ELF-1 (cell line): Measurements from ENCODE around the gene HMX3.

Source experiments
- DNase-seq: peaks from one replicate; pipeline ENCODE4 v3.0.0-alpha.2; 2016; ENCODE audit warnings: low read depth, low spot score

The HMX3 gene

DNA sequence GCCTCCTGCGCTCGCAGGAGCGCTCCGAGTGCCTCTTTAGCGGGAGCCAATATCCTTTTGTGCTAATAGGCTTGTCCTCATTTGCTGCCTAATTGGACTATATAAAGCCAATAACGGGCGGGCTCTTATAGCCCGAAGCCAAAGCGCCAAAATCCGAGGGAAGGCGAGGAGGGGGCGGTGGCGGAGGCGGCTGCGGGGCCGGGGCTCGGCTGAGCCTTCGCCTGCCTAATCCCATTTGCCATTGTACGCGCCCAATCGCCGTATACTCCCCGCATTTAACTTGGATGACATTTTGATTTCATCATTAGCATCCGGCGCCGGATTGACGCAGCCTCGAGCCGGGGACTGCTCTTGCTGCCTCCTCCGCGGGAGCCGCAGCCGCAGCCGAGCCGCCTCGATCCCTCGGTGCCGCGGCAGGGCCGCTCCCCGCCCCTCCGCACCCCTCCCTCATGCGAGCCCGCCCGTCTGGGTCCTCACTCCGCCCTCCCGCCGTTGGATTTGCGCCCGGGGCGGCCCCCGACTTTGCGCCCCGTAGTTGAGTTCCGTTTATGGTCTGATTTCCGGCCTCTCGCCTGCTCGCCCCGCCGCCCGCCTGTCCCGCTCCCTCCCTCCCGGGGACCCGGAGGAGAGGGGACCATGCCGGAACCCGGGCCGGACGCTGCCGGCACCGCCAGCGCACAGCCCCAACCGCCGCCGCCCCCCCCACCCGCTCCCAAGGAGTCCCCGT, at the start of gene HMX3:
Gene HMX3 (plus strand): TSS at position 556 of the 727 bp plus-strand sequence. CDS start 81 bp downstream, at position 637.
- peak; percentile 57 for DNase-seq

DNA sequence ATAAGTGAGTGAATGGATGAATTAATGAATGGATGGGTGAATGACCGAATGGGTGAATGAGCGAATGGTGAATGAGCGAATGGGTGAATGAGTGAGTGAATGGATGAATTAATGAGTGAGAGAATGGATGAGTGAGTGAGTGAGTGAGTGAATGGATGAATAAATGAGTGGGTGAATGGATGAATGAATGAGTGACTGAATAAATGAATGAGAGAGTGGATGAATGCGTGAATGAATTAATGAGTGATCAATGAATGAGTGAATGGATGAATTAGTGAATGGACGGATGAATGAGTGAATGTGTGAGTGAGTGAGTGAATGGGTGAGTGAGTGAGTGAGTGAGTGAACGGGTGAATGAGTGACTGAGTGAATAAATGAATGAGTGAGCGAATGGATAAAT, 49.5 kb upstream of the HMX3 start:
- DNase-seq = no peak

DNA sequence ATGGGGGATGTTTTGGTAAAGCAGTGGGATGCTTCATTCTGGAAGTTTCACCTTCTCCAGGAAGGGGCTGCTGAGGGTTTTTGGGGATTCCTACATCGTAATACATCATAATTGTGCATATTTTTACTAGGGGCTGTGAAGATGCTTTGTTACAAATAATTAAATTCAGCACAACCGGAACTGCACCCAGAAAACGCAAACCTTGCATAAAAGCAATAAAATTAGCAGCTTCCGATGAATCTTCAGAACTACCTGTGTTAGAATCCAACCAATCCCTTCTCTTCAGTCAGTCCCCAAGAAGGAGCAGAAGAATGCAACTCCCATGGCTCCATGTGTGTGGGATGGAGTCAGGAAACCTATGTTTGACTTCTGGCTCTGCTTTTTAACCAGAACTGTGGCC, 48.4 kb upstream of the HMX3 start:
- no peak for DNase-seq

DNA sequence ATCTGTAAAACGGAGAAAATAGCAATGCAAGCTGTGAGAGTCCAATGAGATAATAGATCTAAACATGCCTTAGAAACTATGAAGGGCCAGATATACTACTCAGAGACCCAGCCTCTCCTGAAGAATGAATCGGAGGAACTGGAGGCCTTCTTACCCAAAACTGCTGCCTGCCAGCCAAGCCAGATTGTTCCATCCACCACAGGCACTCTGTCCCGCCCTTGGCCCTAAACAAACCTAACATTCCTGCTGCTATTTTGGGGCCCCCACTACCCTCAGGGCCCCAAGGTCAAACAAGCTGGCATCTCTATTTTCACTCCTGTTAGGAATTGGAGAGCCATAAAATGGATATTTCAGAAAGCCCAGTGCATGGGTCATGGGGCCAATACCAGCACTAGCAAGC, 48.0 kb upstream of the HMX3 start:
- DNase-seq = no peak

DNA sequence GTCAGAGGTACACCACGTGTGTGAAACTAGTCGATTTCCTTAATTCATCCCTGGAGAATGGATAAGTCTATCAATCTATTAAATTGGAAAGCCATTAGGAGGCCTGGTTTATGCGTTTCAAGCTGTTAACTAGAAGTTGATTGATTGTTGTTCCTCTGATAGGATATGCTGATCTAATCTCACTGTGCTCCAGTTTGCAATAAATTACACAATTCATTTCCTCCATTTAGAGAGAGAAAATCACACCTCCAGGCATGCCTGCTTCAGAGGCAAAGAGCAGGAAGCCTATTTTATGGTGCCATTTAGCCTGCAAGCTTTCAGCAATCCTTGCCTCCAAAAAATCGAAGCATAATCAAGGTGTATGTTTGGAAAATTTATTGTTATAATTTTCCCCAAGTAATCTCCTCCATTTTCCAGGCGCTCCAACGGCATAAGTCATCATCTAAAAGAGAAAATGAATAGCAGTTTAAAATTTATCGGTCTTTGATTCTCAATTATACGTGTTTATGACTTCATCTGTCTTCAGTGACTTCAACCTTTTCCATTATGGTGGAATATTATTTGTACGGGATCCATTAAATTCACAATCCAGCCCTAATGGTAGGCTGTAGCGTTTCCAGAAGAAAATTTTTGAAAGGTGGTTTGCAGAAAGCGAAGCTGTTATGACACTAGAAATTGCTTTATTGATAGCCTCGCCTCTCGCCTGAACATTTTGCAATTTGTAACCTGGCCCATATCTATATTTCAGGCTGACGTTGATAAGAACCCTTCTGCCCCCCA, 42.9 kb upstream of the HMX3 start:
- no peak for DNase-seq

DNA sequence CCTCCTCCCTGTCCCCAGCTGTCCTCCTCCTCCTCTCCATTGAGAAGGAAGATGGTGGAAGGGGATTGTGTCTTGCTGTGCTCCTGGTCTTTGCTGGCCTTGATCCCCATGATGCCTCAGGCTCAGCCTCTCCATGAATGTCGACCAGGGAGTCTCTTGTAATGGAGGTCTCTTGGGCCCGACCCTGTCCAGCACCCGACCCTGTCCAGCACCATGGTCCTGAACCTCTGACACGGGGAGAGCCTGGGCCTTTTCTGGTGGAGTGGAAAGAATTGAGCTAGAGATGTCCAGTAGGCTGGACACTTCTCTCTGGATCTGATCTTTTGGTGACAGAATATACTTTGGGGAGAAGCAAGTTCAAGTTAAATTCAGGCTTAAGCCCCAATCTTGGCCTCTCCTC, 42.3 kb upstream of the HMX3 start:
- no peak for DNase-seq

DNA sequence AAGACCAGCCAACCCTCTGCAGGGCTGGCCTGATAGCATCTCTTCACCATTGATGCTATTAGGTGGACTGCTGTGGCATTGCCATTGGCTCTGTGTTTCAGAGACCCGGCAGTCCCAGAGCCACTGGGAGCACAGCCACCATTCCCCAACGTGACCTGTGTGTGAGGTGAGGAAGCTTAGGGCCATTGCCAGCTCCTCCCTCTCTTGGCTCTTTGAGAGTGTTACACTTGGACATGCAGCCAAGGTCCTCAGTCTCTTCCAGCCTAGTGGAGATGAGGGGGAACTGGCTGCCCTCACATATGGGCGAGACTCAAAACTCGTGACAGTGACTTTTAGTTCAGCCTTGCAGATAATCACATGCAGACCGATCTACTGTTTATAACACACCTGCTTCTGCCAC, 39.3 kb upstream of the HMX3 start:
- DNase-seq = no peak

DNA sequence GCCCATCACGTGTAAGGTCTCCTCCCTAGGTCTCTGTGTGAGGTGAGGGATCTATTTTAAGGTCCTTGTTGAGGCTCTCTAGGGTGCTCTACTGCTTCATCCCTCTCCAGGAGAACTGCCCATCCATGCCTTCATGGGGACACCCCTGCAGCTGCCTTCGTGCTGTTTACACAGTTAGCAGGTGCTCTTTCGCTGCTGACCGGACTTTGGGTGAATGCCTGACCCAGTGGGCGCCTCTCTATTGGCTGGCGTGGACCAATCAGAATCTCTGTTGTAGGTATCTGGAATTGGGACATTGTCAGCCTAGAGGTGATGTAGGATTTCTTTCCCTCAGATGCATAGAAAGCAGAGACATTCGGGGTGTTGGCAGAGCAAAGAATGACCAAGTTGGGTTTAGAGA, 38.7 kb upstream of the HMX3 start:
- DNase-seq = no peak

DNA sequence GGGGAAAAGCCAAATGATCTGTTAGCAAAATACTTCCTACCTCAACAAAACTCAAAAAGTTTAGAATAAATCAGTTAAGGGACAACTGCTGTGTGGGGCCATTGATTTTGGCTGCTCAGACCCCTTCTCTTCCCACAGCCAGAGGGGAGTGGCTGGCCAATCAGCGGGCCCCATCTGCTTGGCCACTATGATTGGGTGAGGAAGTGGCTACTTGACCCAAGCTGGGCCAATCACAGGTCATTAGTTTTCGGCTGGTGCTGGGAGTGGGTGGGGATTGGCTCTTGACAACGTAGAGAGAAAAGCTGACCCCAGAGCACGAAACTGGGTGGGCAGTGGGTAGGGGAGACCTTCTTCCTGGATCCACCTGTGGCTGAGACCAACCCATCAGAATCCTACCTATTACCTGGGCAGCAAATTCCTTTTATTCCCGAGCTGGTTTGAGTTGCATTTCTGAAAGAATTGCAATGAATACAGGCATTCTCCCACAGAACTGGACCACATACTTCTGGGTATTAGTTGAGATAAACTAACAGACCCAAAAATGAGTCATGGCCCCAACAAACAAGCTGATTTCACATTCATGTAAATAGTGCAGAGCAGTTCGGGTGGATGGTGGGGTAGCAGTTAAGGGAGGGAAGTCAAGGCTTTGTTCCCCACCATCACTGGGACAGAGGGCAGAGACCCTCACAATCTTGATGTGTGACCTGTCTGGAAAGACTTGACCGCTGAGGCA, 35.6 kb upstream of the HMX3 start:
- no peak for DNase-seq

DNA sequence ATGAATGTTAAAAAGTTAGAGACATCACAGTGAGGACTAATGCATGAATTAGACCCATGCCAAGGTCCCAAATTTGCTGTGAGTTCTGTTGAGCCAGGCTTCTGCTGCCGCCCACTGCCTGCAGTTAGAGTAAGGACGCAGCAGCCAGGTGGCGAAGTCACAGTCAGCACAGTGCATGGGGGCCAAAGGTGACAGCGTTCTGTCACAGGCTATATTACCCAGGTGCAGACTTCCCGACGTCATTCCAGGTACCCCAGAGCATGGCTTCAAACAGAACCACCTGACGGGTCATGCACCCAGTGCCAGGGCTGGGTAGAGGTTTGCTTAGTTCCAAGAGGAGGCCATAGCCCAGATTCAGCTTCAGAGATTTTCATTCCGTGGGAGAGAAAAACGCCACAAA, 33.9 kb upstream of the HMX3 start:
- no peak for DNase-seq

DNA sequence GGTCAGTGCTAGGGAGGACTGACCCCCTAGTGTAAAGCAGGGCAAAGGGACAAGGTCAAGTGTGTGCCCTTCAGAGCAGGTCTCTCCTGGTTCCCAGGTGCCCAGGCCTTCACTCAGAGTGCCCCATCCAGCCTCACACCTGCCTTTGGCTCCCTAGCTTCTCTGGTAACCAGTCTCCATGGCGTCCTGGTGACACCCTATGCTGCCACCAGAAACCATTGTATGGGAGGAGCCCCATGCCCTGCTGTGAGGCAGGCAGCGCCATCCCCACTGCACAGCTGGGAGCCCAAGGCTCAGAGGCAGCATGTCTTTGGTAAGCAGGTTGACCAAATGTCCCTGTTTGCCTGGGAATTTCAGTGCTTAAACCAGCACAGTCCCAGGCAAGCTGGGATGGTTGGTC, 33.1 kb upstream of the HMX3 start:
- no peak for DNase-seq

DNA sequence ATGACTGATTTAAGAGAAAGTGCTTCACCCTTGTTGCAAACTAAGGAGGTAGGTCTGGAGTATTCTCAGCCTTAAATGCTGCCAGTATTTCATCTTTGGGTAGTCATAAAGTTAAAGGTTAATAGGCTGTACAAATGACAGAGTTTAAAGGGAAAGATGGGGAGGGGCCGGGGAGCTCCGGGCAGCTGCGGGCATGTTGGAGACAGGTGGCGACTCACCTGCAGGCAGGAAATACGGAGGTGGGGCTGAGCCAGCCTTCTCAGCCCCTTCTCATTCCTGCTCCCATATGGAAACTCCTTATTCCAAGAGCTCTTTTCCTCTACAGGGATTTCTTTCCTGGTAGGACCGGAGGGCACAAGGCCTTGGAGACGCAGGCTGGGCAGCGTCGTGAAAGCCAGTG, 31.8 kb upstream of the HMX3 start:
- no peak for DNase-seq

DNA sequence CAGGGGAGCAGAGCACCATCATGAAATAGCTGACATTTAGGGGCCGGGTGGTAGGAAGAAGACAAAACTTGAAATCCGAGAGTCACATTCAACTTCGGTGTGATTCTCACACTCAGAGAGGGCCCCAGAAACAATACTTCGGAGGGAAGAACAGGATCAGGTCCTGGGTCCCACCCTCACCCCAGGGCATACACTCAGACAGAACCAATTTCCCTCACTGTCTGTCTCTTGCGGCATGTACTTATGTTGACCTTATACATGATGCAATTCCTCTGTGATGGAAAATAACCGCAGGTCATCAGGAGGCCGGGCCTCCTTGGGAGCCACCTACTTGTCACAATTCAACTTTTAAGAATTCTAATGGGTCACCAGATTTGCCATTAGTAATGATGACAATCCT, 26.3 kb upstream of the HMX3 start:
- DNase-seq = no peak

DNA sequence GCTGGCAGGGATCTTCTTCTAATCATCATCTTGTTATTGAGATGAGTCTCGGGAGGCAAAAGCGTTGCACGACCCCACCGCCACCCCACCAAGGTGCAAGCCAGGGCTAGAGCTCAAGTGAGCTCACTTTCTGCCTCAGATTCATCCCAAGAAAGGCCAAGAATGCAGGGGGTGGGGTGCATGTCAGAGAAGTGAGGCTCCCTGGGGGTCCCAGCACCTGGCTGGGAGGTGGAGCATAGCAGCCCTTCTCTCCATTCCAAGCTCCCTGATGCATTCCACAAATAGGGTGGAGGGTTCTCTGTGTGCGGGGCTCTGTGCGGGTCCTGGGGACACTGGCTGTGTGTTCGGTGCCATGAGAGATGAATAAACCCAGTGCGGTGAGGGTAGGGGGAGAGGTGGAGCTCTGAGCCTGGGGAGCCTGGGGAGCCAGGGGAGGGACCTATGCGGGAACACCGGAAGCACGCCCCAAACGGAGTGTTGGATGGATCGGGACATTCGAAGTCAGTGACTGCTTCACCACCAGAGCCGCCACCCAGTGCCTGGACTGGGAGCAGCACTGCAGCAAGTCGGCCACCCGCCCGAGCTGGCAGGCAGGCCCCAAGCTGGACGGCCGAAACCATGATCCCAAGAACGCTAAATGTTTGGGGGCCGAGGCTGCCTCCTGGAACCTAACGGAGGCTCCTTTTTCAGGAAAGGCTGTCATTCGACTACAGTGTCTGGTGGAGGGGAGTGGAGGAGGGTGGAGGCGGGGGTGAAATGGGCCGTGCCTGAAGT, 17.9 kb upstream of the HMX3 start:
- DNase-seq = peak; percentile 61

DNA sequence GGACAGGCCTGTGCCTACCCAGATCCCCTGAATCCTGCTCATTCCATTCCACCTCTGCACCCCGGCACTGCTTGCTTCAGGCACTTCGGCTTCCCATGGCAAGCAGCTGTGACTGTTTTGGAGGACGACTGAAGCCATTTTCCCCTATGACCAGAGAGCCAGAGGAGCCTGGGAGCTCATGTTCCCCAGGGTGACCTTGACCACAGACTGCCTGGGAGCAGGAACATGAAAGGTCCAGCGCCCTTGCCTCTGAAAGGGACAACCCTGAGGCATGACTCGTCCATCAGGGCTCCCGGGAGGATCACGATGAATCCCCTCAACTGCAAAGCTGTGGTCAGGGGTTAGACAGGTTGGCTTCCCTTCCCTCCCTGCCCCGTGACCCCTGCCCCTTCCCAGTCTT, 16.7 kb upstream of the HMX3 start:
- no peak for DNase-seq

DNA sequence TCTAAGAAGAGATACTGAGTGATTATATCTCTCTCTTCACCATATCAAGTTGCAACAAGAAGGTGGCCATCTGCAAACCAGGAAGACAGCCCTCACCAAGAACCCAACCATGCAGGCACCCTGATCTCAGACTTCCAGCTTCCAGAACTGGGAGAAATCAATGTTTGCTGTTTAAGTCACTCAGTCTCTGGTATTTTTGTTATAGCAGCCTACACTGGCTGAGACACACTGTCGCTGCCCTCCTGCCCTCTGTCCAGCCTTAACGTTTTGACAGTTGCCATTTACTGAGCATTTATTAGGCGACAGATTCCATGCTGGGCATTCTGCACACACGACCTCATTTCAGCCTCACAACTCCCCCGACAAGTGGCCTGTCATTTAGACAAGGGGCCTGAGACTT, 9.5 kb upstream of the HMX3 start:
- DNase-seq = no peak

DNA sequence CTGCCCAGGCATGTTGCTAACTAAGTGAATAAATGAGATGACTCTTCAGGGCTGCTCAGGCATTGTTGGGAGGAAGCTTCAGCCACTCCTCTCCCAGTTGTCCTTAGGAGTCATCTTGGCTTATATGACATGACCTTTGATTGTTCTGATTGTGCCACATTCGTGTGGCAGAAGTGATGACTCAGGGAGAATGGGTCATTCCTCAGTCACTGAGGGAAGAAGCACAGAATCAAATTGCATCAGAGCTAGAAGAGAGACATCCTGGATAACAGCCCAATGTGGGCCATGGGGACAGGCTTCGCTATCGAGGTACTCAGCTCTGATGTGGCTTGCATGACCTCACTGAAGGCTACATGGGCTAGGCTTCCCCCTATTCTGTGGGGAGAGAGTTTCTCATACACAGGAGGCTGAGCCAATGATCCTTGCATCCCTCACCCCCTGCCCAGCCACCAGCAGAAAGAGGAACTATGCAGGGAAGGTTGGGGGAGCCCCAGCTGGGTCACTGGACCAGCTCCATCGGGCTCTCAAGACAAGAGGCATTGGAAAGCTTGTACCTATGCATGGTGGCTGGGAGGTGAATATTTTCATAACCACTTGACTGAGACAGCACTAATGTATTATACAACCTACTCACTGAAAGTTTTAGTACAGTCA, 6.0 kb upstream of the HMX3 start:
- no peak for DNase-seq

DNA sequence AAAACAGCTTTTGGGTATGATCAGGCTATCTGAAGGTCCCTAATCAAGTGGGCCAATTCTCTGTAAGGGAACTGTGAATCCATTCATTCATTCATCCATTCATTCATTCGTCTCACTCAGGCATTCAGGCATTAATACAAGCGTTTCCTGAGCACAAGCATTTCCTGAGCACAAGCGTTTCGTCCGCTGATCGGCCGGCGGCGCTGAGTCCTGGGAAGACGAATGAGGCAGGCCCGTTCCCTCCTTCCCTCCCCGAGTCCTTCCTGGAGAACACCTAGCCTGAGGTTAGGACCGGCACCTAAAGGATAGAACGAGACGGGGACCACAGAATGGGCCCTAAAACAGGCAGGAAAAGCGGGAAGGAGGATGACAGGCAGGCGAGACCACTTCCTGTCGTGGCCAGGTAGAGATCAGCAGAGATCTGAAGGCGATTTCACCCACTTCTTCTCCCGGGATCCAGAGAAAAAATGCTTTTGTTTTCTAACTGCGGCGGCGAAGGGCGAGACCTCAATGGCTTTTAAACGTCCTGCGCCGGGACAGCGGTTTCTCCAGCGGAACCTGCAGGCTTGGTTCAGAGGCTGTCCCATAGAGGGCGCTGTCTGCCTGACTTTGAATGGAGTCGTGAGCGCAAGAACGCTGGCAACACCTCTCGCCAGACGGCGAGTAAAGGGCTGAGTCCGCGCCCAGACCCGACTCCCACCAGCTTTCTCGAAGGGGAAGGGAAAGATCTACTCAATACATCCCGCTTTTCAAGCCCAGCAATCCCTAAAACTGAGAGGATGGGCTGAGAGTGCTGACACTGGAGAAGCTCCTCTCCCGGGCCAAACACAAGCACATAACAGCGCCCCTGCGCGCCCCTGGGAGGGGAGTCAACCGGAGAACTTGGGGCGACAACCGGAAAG, 2.9 kb upstream of the HMX3 start:
- peak; percentile 96 for DNase-seq

DNA sequence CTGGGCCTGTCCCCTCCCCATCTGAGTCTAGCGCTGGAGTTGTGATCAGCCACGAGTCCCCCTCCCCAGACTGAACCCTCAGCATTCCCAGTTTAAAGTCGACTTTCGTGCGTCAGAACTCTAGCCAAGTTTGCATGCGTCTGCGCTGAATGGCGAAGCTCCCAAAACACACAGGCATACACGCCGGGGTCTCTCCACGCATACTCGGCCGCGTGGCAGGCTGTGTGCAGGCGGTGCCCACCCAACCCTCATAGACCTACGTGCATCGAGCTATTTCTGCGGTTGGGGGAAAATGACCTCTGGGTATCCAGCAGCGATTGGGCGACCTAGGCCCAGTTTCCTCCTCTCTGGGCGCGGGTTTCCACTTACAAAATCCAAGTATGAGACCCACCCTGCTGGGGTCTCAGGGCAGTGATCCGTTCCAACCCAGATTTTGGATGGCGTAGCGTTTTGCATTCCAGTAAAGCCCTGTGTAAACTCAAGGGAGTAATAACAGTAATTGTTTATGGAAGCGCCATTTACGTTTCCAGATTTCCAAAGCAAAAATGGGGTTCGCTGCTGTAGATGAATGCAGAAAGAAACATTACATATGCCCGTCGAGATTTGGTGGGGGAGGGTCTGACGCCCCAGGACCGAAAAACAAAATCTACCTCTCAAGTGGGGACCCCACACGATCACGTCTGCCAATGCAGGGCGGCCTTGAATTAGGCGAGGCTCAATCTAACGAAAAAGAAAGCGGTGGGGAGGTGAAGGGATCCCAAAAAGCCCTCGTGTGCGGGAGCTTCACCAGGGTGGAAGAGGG, 2.0 kb upstream of the HMX3 start:
- no peak for DNase-seq
